Activated naive CD8-positive, alpha-beta T cell treated with anti-CD3 and anti-CD28 coated beads for 36 hours (primary cell): ENCODE results near the gene FRG2. TPM values are rescaled to one million over a fixed set of nuclear protein-coding genes. Genes with fewer than 3 reads are reported as not detected.
A peak's percentile ranks its signal among the peaks of the same experiment; 100 is the strongest.
"Not testable (repeated sequence)": the region's sequence is repeated elsewhere in the genome, so short reads cannot be mapped to it uniquely, and the experiment has no call there.

Source experiments
- DNase-seq: peaks from one replicate; pipeline ENCODE4 v3.0.0; 2021
- H3K27ac Mint-ChIP-seq: one replicate; pipeline ENCODE4 v1.8.0; 2022; ENCODE audit warnings: mild to moderate bottlenecking, moderate library complexity, mixed read lengths
- H3K27me3 Mint-ChIP-seq: one replicate; pipeline ENCODE4 v1.8.0; 2022; ENCODE audit warnings: mild to moderate bottlenecking, mixed read lengths
- H3K36me3 Mint-ChIP-seq: one replicate; pipeline ENCODE4 v1.8.0; 2021; ENCODE audit warnings: mild to moderate bottlenecking, mixed read lengths
- H3K4me1 Mint-ChIP-seq: one replicate; pipeline ENCODE4 v1.8.0; 2021; ENCODE audit warnings: mixed read lengths
- H3K4me3 Mint-ChIP-seq: one replicate; pipeline ENCODE4 v1.8.0; 2022; ENCODE audit warnings: mild to moderate bottlenecking, moderate library complexity, mixed read lengths
- H3K9me3 Mint-ChIP-seq: one replicate; pipeline ENCODE4 v1.8.0; 2022; ENCODE audit warnings: mixed read lengths
- total RNA-seq, 2 experiments: library from RNA; stranded (reverse); gene quantifications; one replicate each; pipeline ENCODE4 v1.2.3, GENCODE V29; 2021

FRG2 gene
- total RNA-seq, 2 experiments from 2014 or later: 0.12 to 0.14 TPM

DNA sequence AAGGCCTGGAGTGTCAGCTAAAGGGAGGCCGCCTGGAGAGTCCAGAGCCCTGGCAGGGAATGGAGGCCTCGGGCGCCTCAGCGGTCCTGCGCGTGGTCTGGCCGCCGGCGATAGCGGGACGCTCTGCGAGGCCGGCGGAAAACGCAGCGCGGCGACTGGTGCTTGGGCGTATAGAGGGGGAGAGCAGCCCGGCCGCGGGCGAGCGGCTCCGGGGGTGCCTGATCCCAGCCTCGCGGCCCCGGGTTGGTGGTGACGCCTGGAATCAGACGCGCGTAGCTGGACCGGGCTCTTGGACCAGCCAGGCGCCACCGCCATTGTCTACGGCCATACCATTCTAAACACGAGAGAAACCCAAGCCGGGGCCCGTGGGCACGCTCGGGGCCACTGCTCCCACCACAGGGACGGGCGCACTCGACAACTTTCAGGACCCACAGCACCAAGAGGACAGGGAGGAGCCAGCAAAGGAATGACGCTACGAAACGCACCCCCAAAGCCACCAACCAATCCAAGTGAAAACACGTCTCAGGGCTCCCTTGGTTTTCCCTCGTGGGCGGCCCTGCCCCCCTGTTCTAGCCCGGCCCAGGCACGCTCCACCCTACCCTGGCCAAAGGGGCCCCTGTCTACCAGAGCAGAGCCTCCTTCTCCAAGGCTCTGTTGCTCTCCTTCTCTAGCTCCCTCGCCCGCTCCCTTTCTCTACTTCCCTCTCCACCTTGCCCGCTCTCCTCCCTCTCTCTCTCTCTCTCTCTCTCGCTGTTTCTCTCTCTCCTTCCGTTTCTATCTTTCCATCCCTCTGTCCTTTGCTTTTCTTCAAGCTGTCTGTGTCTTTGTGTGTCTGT is 7.8 kb downstream of the FRG2 start:
- Mint-ChIP-seq H3K27ac (no peak overlapping the region), H3K4me3 (peak overlapping the region; percentile 14), H3K9me3 (peaks cover 4% of the 10 kb centered on the region), H3K36me3 (peaks cover 4% of the 10 kb centered on the region), H3K27me3 (peaks cover 77% of the 10 kb centered on the region), H3K4me1 (peaks cover 42% of the 10 kb centered on the region)
- DNase-seq: no peak

DNA sequence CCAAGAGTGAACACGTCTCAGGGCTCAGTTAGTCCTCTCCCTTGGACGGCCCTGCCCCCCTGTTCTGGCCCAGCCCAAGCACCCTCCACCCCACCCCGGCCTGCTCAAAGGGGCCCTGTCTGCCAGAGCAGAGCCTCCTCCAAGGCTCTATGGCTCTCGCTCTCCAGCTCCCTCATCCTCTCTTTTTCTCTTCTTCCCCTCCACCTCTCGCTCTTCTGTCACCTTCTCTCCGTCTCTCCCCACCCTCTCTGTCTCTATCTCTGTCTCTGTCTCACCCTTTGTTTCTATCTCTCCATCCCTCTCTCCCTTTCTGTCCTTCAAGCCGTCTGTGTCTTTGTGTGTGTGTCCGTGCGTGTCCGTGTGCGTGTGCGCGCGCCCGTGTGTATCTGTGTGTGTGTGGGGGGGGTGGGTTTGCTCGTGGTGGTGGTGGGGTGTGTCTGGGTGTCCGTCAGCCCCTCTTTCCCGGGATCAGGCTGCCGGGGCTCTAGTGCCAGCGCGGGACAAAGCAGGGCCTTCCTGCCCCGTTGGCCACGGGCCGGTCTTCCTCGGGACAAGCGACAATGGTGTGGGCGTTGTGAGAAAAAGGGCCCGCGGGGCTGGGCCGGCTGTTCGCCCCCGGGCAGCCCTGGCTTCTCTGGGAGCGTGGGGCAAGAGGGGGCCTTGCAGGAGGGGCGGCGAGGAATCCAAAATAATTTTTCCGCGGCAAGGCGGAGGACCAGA is 8.7 kb downstream of the FRG2 start:
- peak overlapping the region; percentile 1 for H3K4me3 Mint-ChIP-seq
- no peak for DNase-seq
- no peak overlapping the region for H3K27ac Mint-ChIP-seq
- H3K9me3 Mint-ChIP-seq: peaks cover 9% of the 10 kb centered on the region
- peaks cover 5% of the 10 kb centered on the region for H3K36me3 Mint-ChIP-seq
- peaks cover 42% of the 10 kb centered on the region for H3K4me1 Mint-ChIP-seq
- H3K27me3 Mint-ChIP-seq: peaks cover 79% of the 10 kb centered on the region

DNA sequence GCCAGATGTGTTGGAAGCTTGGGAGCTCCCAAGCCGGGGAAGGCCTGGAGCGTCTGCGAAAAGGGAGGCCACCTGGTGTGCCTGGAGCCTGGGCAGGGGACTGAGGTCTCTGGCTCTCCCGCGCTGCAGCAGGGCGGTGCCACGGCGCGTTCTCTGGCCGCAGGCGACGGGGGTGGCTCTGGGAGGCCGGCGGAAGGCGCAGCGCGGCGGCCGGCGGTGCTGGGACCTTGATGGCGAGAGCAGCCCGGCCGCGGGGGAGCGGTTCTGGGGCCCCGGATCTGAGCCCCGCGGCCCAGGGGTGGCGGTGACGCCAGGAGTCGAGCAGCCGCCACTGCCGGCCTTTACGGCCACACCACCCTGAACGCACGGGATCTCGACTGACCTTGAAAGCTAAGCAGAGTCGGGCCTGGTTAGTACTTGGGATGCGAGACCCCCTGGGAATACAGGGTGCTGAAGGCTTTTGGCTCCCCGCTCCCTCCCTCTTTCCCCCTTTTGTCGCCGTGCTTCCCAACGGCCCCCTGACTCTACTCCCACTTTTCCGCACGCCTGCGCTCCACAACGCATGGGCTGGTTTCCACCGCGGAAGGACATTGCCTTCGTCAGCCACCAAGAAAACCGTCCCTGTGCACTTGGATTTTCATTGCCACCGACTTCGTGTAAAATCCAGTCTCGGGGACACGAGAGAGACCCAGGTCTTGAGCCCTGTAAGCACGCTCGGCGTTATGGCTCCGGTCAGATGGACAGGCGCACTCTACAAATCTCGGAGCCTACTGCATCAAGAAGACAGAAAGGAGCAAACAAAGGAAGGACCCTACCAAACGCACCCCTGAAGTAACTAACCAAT is 9.5 kb downstream of the FRG2 start:
- Mint-ChIP-seq H3K4me3 (no peak overlapping the region), H3K27ac (no peak overlapping the region), H3K36me3 (peaks cover 5% of the 10 kb centered on the region), H3K9me3 (peaks cover 11% of the 10 kb centered on the region), H3K27me3 (peaks cover 81% of the 10 kb centered on the region), H3K4me1 (peaks cover 40% of the 10 kb centered on the region)
- no peak for DNase-seq

DNA sequence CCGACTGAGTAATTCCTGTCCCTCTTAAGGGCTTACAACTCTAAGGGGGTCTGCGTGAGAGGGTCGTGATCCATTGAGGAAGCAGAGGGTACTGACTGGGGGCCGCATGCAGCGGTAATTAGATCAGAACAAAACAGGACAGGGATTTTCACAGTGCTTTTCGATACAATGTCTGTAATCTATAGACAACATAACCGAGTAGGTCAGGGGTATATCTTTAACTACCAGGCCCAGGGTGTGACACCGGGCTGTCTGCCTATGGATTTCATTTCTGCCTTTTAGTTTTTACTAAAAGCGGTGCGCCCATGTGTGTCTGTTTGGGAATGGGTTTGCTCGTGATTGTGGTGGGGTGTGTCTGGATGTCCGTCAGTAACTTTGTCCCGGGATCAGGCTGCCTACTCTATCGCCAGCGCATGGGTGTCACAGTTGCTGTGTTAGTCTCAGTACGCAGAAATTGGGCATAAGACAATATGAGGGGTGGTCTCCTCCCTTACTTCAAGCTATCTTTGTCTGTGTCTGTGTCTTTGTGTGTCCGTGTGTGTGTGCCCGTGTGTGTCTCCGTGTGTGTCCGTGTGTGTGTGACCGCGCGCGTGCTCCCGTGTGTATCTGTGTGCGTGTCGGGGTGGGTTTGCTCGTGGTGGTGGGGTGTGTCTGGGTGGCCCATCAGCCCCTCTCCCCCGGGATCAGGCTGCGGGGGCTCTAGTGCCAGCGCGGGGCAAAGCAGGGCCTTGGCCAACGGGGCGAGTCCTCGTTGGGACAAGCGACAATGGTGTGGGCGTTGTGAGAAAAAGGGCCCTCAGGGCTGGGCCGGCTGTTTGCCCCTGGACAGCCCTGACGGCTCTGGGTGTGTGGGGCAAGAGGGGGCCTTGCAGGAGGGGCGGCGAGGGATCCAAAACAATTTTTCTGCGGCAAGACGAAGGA is 10.4 kb downstream of the FRG2 start:
- Mint-ChIP-seq H3K4me1 (peaks cover 40% of the 10 kb centered on the region), H3K27ac (no peak overlapping the region), H3K36me3 (peaks cover 5% of the 10 kb centered on the region), H3K27me3 (peaks cover 82% of the 10 kb centered on the region), H3K4me3 (no peak overlapping the region), H3K9me3 (peaks cover 11% of the 10 kb centered on the region)
- no peak for DNase-seq

DNA sequence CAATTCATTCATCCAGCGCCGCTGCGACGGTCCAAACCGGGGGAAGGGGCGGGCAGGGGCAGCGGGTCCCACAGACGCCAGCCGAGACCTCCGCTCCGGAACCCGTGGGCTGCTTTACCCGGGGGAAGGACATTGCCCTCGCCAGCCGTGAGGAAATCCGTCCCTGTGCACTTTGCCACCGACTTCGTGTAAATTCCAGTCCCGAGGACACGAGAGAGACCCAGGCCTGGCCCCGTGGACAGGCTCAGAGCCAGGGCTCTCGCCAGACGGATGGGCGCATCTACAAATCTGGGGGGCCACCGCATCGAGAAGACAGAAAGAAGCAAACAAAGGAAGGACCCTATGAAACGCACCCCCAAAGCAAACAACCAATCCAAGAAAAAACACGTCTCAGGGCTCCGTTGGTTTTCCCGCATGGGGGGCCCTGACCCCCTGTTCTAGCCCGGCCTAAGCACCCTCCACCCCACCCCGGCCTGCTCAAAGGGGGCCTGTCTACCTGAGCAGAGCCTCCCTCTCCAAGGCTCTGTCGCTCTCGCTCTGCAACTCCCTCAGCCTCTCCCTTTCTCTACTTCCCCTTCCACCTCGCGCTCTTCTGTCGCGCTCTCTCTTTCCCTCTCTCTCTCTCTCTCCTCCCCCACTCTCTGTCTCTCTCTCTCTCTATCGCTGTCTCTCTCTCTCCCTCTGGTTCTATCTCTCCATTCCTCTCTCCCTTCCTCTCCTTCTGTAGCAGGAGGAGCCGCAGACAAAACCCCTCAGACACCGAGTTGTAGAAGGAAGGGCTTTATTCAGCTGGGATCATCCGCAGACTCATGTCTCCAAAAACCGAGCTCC is 11.3 kb downstream of the FRG2 start:
- H3K4me1 Mint-ChIP-seq: peaks cover 35% of the 10 kb centered on the region
- DNase-seq: no peak
- peaks cover 82% of the 10 kb centered on the region for H3K27me3 Mint-ChIP-seq
- peak overlapping the region; percentile 7 for H3K4me3 Mint-ChIP-seq
- peaks cover 4% of the 10 kb centered on the region for H3K36me3 Mint-ChIP-seq
- H3K9me3 Mint-ChIP-seq: peaks cover 11% of the 10 kb centered on the region
- H3K27ac Mint-ChIP-seq: no peak overlapping the region

DNA sequence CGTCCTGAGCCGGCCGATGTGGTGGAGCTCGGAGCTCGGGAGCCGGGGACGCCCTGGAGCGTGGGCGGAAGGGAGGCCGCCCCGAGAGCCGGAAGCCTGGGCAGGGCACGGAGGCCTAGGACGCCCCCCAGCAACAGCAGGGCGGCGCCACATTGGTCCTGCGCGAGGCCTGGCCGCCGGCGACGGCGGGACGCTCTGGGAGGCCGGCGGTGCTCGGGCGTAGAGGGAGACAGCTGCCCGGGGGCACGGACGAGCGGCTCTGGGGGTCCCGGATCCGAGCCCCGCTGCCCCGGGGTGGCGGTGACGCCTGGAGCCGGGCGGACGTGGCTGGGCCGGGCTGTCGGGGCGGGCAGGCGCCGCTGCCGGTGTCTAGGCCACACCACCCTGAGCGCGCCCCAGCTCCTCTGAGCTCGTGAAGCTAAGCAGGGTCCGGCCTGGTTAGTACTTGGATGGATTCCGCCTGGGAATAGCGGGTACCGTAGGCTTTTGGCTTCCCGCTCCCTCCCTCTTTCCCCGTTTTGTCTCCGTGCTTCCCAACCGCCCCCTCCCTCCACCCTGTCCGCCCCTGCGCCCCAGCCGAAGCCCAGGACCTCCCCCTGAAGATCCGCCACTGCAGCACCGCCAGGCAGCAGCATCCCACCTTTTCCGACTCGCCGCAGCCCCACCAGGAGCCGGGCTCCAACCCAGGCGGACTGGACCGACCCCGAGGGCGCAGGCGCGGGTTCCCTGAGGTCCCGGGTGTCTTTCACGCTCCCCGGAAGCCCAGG is 12.1 kb downstream of the FRG2 start:
- Mint-ChIP-seq H3K27ac (no peak overlapping the region), H3K36me3 (peaks cover 2% of the 10 kb centered on the region), H3K9me3 (peaks cover 11% of the 10 kb centered on the region), H3K4me1 (peaks cover 27% of the 10 kb centered on the region), H3K27me3 (peaks cover 74% of the 10 kb centered on the region), H3K4me3 (peak overlapping the region; percentile 40)
- DNase-seq: no peak

DNA sequence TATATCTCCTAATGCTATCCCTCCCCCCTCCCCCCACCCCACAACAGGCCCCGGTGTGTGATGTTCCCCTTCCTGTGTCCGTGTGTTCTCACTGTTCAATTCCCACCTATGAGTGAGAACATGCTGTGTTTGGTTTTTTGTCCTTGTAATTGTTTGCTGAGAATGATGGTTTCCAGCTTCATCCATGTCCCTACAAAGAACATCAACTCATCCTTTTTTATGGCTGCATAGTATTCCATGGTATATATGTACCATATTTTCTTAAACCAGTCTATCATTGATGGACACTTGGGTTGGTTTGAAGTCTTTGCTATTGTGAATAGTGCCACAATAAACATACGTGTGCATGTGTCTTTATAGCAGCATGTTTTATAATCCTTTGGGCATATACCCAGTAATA is 37.1 kb downstream of the FRG2 start:
- H3K27ac Mint-ChIP-seq, H3K4me1 Mint-ChIP-seq, DNase-seq, H3K4me3 Mint-ChIP-seq, H3K27me3 Mint-ChIP-seq, H3K36me3 Mint-ChIP-seq, H3K9me3 Mint-ChIP-seq: not testable (repeated sequence)

DNA sequence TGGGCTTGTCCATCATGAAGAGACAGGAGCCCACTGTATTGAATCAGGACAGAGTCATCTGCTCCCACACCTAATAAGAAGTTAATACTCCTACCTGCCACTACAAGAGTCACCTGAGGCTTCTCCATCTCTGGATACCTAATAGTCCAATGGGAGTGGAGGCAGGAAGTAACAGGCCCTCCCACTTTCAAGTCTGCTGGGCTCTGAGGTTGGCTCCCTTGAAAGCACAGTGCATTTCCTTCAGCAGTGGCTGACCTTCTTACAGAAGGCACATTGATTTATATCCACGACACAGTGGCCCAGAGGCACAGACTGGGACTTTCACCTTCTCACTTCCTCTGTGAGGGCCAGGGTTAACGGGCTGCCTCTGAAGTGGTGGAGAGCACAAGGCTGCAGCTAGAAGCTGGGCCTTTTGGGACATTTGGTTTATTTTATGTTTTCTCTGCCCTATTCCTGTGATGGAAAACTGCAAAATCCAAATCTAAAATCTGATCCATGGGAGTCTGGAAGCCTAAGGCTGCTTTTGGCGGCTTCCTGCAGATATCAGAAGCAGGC is 38.1 kb downstream of the FRG2 start:
- no peak overlapping the region for H3K27ac Mint-ChIP-seq
- no peak for DNase-seq
- H3K36me3 Mint-ChIP-seq: no peaks in the 10 kb centered on the region
- H3K27me3 Mint-ChIP-seq: peaks cover 4% of the 10 kb centered on the region
- peaks cover 1% of the 10 kb centered on the region for H3K4me1 Mint-ChIP-seq
- no peak overlapping the region for H3K4me3 Mint-ChIP-seq
- no peaks in the 10 kb centered on the region for H3K9me3 Mint-ChIP-seq

DNA sequence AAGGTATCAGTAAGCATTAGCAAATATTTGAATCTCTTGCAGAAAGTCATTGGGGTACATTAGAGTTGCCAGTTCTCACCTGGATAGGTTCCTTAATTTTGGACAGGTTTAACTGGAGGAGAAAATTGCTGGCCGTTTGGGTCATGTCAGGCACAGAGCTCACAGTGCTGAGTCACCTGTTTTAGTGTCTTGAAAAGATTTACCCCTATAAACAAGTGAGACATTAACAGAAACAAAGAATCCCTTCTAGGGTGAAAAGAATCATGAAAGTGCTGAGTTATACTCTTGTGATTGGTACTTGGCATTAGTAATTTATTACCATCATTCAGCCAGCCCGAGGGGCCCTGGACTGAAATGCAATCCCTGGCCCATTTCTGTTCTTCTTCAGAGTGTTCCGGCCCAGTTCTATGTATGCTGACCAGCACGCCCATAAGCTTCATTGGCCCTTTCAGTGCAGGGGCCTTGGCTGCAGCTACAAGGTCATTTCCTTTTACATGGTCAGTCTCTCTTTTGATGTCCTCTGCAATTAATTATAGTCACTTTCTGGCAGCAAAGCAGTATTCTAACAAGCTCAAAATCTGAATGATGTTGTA is 41.3 kb downstream of the FRG2 start:
- not testable (repeated sequence) for DNase-seq, H3K4me3 Mint-ChIP-seq, H3K4me1 Mint-ChIP-seq, H3K9me3 Mint-ChIP-seq, H3K36me3 Mint-ChIP-seq, H3K27ac Mint-ChIP-seq, H3K27me3 Mint-ChIP-seq

DNA sequence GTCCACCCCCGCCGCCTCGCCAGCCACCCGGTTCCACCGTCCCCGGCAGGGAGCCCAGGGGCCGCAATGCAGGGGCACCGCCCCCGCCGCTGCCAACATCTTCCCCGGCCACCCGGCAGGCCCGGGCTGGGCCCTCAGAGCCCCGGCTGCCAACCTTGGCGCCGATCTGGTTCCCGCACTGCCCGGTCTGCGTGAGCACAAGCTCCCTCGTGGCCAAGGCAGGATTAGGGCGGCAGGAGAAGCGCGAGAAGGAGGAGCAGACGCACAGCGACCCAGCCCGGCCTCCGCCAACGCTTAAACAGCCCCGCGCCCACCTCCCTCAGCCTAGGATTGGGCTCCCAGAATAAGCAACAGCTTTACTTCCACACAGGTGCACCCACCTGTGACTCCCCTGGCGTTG is 42.4 kb downstream of the FRG2 start:
- H3K27me3 Mint-ChIP-seq, H3K4me1 Mint-ChIP-seq, H3K4me3 Mint-ChIP-seq, H3K9me3 Mint-ChIP-seq, H3K36me3 Mint-ChIP-seq, DNase-seq, H3K27ac Mint-ChIP-seq: not testable (repeated sequence)

DNA sequence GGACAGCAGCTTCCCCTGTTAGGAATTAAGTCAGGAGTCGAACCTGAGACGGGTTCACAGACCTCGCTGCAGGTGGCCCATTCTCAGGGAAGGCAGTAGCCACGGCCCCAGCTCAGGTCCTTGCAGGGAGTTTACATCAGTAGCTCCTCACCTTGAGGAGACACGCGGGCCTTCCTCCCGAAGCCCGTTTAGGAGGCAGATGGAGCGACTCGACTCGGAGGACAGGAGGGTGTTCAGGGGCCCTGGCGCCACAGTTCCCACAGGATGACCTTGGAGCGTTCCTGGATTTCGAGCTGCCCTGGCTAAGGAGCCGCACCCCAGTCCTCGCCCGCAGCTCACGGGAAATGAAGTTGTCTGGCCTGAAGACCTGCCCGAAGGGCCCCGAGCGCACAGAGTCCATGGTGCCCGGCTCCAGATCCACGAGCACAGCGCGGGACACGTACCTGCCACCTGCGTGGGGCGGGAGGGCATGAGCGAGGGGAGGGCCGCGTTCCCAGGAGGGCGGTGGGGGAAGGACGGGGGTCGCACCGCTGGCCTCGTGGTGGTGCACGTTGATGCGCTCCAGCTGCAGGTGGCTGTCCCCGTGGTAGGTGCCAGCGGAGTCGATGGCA is 43.0 kb downstream of the FRG2 start:
- not testable (repeated sequence) for H3K4me3 Mint-ChIP-seq, H3K27ac Mint-ChIP-seq, H3K36me3 Mint-ChIP-seq, H3K4me1 Mint-ChIP-seq, H3K9me3 Mint-ChIP-seq, DNase-seq, H3K27me3 Mint-ChIP-seq

DNA sequence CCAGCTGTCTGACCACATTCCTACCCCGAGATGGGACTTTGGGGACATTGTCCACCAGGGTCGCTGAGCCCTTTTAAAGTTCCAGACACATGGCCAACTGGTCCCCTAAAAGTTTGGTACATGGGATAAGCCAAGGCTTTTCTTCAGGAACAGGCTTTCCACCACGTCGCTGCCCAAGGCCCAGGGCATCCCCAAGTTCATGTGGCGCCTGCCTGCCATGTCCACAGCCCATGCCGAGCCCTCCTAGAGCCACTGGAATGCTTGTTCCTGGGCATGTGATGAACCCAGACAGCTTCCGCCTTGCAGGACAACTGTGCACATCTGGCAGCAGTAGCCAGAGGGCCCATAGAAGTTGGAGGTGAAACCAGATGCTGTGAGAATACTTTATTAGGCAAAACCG is 45.1 kb downstream of the FRG2 start:
- Mint-ChIP-seq H3K27ac (no peak overlapping the region), H3K4me3 (no peak overlapping the region), H3K9me3 (no peaks in the 10 kb centered on the region), H3K36me3 (no peaks in the 10 kb centered on the region), H3K4me1 (no peaks in the 10 kb centered on the region), H3K27me3 (no peaks in the 10 kb centered on the region)
- DNase-seq: no peak
